HG03460 (cell line): ENCODE results near the gene C19orf53.

Experiments used
- ATAC-seq: cut with Tn5 transposase; IDR thresholded peaks from one replicate; pipeline ENCODE4 v1.9.1; 2021; ENCODE audit not compliant: unreplicated experiment

The C19orf53 gene

DNA sequence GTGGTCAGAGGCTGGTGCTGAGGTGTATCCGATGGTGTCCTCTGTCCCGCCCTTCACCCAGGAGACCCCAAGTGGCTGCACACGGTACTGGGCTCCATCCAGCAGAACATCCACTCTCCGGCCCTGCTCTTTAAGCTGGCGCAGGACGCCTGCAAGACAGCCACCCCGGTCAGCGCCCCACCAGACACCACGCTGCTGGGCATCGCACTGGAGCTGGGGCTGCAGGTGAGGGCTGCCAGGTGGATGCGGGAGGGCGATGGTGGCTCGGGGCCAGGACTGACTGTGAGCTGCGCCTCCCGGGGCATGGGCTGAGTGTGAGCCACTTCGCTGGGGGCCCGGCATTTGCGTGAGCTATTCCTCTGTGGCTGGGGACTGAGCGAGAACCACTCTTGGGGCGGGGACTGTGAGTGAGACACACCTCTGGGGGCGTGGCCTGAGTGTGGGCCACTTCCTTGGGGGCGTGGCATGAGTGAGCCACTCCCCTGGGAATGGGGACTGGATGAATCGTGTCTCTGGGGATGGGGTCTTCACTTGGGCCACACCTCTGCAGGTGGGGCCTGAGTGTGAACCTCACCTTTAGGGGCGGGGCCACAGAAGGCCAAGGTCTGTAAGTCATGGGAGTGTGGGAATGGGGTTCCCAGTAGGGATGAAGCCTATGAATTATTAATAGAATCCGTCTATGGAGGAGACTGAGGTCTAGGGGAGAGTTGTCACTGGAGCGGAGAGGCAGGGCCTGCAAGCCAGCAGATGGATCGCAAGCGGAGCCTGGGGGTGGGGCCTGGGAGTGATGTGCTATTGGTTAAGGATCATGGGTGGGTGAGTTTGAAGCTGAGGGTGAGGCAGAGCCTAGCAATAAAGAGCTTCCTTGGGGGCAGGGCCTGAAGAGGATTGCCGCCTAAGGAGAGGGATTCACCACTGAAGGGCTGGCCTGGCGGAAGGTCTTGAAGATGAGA lies 51.5 kb downstream of the C19orf53 start:
- ATAC-seq: no peak

DNA sequence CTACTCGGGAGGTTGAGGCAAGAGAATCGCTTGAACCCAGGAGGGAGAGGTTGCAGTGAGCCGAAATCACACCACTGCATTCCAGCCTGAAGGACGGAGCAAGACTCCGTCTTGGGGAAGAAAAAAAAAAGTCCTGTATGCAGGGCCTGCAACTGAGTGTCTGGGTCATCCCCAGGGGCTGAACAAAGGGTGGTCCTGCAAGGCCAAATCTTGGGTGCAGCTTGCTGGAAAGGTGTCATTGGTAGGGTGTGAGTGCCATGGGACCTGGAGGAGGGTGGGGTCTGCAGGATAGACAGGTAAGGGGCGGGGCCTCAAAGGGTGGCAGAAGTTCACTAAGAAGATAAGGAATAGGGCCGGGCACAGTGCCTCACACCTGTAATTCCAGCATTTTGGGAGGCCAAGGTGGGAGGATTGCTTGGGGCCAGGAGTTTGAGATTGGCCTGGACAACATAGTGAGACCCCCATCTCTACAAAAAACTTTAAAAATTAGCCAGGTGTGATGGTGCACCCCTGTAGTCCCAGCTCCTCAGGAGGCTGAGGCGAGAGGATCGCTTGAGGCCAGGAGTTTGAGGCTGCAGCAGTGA lies 52.5 kb downstream of the C19orf53 start:
- ATAC-seq: no peak

DNA sequence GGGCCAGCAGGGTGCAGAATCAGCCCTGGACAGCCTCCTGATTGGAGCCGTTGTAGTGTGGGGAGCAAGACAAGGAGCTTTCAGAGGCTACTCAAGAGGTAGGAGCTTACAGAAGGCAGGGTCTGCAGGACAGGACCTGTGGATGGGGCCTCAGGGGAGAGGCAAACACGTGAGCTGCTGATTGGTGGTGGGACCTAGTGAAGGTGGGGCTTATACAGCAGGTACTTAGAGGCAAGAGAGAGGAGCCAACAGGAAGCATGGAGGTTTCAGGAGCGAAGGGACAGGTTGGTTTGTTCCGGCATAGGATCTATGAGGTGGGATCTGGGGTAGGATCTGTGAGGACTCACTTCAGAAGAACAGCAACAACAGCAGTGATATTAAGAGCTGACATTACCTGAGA lies 53.4 kb downstream of the C19orf53 start:
- ATAC-seq: no peak
